Measurements from ENCODE around the gene BEAN1.

BEAN1 gene

GRCh38 chr16:66471716-66472393, 44.8 kb downstream of the BEAN1 start:
- no peak for DNase-seq

DNA sequence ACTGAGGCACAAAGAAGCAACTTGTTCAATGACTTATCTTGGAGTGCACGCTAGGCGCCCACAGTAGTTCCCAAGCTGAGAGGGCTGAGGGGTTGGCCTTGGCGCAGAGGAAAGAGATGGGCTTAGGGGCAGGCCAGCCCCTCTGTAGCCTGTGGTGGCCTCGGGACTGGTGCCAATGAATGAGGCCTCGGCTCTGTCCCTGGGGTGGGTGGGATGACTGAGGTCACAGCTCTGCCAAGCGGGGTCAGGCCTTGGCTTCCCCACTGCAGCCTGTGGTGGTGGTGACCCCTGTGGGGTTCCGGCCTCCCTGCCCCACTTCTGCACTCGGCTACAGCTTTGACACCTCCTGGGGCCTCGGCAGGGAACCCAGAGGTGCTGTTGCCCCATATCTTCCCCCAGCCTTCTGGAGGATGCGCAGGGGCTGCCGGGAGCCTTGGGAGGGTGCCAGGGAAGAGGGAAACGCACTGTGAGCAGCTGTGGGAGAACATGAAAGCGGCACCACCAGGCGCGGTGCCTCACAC, 46.0 kb downstream of the BEAN1 start:
- DNase-seq: no peak

DNA sequence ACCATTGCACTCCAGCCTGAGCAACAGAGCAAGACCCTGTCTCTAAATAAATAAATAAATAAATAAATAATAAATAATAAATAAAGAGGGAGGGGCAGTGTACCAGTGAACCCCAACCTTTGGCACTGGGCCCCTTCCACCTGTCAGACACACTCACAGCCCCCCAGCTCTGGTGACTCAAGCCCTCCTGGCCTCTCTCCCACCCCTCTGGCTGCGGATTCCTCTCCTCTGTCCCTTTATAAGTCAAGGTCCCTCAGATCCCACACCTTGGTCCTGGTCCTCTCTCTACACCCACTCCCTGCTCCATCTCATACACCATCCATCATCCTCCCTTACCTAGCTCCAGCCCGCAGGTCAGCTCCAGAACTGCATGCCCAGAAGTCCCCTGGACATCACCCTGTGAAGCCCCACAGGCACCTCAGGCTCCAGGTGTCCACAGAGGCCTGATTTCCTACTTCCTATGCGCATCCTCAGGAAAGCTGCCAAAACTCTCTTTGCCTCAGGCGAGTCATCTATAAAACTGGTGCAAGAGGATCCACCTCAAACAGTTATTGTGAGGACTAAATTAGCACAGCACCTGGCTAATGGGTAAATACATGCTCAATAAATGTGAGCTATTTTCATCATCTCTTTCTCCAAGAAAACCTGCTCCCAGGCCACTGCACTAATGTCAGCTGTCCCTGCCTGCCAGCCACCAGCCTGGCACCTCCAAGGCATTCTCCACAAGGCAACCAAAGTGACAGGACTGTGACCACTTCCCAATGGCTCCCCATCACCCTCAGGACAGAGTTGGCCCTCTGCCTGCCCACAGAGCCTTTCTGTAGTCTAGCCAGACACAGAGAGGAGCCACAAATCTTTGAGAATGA, 46.8 kb downstream of the BEAN1 start:
- no peak for DNase-seq

DNA sequence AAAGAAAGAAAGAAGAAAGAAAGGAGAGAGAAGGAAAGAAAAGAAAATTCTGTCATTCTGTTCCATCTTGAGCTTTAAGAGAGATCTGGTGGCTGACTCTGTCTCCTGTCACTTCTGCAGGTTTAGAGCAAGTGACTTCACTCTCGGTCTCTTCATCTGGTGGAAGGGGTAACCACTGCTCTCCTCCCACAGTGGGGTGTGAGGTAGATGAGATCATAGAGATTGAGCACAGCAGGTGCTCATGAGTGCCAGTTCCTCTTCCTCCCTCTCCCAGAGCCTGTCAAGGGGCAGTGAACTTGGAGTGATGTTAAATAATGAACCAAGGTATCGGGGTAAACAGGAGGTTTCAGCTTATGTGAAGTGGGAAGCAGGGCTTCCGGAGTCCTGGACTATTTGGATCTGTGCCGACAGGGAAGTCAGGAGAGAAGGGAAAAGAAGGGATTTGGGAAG, 47.7 kb downstream of the BEAN1 start:
- DNase-seq: no peak

- DNase-seq: no peak
These were observed 48.1 kb downstream of the BEAN1 start for GRCh38 chr16:66475232-66475631.

DNA sequence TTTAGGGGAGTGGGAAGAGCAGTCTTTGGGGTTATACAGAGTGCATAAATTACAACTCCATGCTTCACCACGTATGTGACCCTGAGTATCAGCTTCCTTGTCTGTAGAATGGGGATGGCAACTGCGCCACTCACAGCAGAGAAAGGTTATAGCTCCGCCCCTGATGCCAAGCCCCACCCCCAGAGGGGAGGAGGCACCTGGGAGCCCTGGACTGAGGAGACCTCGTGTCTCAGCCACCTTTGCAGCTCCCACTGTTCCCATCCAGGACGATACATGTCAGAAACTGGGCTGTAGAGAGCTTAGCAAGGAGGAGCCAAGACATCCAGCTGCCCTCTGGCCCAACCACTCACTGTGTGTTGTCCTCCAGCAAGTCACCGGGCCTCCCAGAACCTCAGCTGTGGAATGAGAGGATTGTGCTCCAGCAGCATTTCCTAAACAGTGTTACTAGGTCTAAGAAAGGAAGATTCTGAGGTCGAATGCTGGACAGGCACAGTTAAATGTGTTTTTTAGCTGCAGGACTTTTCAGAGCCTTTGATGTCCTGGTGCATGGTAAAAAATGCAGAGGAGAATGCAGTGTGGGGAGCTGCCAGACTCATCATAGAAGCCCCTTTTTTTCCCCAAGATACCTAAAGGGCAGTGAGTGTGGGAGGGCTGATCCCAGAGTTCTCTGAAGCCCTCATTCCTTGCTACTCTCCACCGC, 49.4 kb downstream of the BEAN1 start:
- DNase-seq: no peak

DNA sequence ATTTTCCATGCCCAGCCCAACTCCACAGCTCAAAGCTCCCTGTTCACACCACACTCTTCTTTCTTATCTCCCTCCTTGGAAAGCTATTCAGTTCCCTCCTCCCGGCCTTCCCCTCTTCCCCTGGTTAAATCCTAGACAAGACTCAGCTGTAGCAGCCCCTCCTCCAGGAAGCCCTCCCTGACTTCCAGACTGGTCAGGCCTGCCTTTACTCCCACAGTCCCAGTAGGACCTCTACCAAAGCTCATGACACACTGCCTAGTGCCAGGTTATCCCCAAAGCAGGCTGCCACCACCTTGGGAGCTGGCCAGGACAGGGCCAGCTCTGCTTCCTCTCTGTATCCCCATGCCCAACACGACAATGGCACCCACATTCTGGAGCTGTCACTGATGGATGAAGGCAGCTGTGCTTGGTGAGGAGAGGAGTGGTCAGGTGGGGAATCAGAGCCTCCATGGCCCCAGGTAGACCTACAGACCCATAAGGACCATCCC, 50.0 kb downstream of the BEAN1 start:
- DNase-seq: no peak

GRCh38 chr16:66478733-66479511, 51.8 kb downstream of the BEAN1 start:
- peak in 1 of 2 experiments; percentile 28 for DNase-seq

- no peak for DNase-seq
These were observed 52.7 kb downstream of the BEAN1 start for GRCh38 chr16:66479661-66480264.

- no peak for DNase-seq
These were observed 53.4 kb downstream of the BEAN1 start for GRCh38 chr16:66480265-66481080.

DNA sequence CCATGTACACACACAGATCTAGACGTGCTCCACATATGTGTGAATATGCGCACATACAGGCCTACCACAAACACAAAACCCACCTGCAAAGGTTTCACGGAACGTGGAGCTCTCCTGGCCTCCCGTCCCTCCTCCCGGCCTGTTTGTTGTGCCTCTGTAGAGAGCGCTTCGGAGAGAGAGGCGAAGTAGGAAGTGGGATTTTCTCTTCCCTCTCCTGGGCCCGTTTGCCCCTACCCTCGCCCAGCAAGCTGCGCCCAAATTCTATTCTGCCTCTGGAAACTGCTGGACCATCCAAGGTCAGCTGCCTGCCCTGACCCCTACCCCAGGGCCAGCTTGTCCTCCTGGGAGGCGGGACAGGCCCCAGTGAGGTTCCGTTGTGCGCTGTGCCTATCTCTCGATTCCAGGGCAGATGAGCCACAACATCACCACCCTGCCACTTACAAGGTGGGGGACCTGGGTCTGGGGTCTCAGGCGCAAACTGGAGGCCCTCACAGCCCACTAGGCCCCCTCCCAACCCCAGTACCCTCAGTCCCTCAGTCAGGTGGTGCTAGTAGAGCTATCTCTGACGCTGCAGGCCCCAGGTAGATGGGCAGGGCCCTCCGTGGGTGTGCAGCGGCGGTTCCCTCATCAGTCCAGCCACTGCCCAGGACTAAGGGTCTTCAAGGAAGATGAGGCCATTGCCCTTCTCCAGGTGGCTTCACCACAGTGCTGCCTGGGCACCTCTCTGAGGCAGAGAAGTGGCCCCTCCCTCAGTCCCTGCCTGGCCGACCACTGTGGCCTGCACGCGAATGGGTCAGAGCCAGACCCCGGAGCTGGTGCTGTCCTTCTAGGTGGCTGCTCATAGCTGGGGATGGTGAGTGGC, 54.2 kb downstream of the BEAN1 start:
- DNase-seq: no peak

GRCh38 chr16:66481943-66482390, 54.9 kb downstream of the BEAN1 start:
- no peak for DNase-seq

DNA sequence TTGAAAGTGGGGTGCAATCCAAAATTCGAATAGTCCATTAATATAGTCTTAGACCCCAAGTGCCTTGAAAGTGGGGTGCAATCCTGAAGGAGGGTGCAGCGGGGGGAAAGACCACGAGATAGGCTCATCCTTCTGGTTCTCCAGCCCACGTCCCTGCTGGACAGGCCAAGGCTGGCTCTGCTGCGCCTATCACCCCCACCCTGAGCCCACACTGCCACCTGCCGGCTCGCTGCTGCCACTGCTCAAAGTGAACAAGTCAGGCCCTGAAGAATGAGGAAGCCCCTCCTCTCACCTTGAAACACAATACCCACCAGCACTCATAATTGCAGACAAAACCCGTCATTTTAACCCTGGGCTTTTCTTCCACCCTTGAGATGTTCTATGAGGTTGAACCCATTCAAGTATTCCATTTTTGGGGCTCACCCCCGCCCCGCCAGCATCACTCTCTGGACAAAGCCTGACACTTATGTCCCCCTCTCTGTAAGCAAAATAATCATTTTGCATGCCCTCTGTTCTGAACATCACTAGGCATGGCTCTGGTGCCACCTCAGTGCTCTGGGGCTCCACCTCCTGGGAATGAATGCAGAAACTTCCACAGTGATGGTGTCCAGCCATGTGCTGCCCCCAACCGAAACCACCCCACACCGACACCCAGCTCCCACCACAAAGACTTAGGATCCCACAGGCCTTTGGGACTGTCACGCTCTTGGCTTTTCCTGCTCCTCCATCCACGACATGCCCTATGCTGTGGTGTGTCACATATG, 56.8 kb downstream of the BEAN1 start:
- peak; percentile 24 to 59 for DNase-seq

DNA sequence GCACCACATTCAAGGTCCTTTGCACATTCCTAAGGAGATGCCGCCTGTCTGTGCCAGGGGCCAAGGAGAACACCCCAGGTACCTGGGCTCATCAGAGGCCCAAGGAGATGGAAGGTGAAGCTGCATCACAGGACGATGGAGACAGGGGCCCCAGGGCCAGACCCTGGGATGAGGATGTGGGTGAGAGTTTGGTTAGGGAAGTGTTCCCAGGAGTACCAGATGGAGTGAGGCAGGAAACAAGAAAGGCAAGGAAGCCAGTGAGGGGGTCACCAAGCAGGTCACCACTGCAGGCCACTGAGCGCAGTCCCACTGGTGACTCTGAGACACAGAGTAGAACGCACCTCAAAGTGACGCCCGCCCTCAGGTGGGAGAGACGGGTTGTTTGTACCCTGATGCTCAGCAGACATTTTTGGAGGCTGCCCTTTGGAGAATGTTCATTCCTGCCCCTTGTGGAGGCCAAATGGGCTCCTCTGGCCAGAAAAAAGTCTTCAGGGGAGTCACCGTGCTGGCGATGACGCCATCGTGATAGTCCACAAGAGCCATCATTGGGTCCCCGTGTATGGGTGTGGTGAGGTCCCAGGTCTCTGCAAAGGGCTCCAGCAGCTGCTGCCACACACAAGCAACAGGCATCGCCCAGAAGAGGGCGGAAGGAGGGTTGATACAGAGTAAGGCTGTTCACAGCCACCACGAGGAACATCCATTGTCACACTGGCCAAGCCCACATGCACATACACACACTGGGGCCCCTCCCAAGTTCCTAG, 57.5 kb downstream of the BEAN1 start:
- no peak for DNase-seq

- DNase-seq: no peak
These were observed 58.3 kb downstream of the BEAN1 start for GRCh38 chr16:66485376-66485775.

DNA sequence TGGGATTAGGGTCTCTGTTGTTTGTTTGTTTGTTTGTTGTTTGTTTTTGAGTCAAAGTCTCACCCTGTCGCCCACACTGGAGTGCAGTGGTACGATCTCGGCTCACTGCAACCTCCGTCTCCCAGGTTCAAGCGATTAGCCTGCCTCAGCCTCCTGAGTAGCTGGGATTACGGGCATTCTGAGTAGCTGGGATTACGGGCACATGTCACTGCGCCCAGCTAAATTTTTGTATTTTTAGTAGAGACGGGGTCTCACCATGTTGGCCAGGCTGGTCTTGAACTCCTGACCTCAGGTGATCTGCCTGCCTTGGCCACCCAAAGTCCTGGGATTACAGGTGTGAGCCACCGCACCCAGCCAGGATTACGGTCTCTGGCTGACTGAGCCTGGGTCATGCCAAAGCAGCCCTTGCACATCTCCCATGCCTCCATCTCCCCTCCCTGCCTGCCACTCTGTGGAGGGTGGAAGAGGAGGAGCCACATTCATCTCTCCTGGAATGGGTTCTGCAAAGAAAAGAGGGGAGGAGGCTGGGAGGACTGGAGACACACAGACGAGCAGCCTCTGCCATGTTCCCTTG, 59.2 kb downstream of the BEAN1 start:
- no peak for DNase-seq

DNA sequence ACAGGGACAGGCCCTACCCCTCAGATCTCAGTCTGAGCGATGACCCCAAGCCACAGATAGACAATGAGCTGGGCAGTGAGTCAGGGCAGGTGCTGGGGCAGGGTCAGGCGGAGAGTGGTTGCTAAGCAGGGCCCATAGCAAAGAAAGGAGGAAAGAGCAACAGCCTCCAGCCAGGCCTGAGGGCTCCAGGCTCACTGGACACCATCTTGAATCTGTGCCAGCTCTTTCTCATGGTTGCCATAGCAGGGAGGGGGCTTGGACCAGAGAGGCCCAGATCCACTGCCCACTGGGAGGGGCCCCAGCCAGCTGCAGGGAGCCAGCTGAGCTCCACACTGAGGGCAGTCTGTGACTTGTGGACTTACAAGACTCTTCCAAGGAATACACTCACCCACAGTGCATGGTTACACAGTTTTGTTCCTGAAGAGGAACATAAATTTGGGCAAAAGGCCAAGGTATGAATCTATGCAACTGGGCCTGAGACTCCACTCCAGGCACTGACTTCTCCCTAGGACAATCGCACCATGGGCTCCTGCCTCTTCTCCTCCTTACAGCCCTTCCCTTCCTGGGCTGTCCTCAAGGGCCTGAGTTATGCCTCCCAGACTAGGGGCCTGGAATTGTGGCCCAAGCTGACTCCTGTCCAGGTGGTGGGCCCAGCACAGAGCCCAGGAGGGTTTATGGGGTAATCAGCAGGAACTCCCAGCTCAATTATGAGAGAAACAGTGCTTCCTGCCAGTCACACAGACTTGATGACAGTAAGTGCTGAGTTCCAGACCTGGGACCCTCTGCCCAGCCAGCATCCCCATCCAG, 59.9 kb downstream of the BEAN1 start:
- peak in 1 of 2 experiments; percentile 25 for DNase-seq
